Right renal pelvis (tissue), 4 donors: ENCODE measurements around the gene CDH26. TPM values are rescaled to one million over a fixed set of nuclear protein-coding genes. Genes with fewer than 3 reads are reported as not detected.
"Not testable (repeated sequence)": the region's sequence is repeated elsewhere in the genome, so short reads cannot be mapped to it uniquely, and the experiment has no call there.

Source experiments
- DNase-seq, 4 donors: peaks; one replicate each; pipeline ENCODE4 v3.0.0-alpha.2; 2013; ENCODE audit warnings: low read depth in 4 of 4, low spot score in 3 of 4, missing footprints in 1 of 4
- polyA plus RNA-seq, 4 donors: library from polyadenylated mRNA; unstranded; fragments of 120-200 nt; gene quantifications; one replicate each; pipeline ENCODE4 v1.2.1, GENCODE V29; 2013; ENCODE audit not compliant: insufficient read length in 4 of 4

CDH26 gene
- polyA plus RNA-seq, 4 donors: 0.31 to 1.2 (median 0.76) TPM

DNA sequence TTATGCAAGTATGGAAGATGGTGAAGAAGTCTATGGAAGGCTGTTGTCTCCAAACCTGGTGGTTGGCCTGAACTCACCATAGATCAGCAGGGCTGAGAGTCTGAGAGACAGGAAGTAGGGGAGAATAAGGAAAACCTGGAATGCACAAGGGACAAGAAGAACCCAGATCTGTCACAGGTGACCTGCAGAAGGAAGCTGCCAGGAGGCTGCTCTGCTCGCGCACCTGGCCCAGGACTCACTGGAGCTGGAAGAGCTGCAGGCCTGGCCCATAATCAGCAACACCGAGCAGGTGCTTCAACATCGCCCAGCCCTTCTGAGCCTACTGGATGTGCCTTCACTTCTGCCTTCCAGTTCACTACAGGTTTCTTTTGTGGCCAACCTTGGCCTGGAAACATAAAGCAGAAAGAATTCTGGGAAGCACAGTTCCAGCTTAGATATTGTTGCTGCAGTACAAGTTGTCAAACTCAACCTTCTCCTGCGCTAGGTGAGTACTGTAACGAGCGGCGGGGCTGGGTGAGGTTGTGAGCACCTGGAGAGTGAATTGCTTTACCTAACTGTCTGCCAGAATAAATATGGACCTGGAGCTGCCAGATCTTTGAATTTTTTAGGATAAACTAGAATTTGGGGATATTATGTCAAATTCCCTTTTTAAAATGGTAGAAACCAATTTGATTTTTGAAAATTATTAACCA lies 82.4 kb downstream of the CDH26 start:
- no peak for DNase-seq

DNA sequence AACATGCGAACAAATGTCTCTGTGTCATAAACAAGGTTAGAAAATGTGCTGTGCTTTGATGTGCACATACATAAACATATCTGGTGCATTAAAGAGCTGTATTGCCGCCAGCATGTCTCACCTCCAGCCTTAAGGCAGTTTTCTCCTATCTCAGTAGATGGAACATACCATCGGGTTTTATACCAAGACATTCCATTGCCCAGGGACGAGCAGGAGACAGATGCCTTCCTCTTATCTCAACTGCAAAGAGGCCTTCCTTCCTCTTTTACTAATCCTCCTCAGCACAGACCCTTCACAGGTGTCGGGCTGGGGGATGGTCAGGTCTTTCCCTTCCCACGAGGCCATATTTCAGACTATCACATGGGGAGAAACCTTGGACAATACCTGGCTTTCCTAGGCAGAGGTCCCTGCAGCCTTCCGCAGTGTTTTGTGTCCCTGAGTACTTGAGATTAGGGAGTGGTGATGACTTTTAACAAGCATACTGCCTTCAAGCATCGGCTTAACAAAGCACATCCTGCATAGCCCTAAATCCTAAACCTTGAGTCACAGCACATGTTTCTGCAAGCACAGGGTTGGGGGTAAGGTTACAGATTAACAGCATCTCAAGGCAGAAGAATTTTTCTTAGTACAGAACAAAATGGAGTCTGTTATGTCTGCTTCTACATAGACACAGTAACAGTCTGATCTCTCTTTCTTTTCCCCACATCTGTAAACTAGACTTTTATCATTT lies 83.4 kb downstream of the CDH26 start:
- DNase-seq: not testable (repeated sequence)

DNA sequence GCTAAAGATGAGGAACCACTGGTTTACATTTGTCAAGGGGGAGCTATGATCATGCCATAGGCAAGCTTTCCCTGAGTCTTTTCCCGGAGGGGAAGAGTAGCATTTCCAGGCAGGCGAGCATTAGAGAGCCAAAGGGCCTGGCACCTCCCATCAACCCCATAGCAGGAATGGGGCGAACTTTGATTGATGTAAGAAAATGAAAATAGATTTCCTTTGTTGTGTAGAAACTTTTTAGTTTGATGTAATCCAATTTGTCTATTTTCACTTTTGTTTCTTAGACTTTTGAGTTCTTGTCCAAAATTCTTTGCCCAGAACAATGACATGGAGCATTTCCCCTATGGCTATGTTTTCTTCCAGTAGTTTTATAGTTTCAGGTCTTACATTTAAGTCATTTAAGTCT lies 85.2 kb downstream of the CDH26 start:
- no peak for DNase-seq

- DNase-seq: no peak
Measured at GRCh38 chr20:60046011-60046413, 87.8 kb downstream of the CDH26 start.

DNA sequence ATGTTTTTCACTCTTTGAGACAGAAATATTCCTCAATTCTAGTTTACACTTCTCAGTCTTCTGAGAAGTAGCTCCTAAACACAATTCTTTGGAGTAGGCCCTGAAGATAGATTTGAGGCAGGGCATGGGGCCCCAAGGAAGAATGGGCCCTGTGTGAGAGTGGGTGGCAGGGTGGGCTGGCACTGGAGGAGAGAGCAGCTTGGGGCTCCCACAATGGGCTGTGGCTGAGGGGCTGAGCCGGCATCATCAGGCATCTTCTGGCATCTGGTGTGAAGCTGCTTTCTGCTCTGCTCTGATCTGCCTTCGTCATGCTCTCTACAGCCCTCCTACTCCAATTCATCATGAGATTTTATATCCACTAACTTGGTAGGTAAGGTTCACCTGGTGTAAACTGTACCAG lies 88.2 kb downstream of the CDH26 start:
- DNase-seq: no peak

GRCh38 chr20:60046860-60047259 lies 88.6 kb downstream of the CDH26 start:
- DNase-seq: no peak

GRCh38 chr20:60048634-60049521 lies 90.7 kb downstream of the CDH26 start:
- DNase-seq: no peak

GRCh38 chr20:60049601-60050000 lies 91.4 kb downstream of the CDH26 start:
- no peak for DNase-seq

- no peak for DNase-seq
Measured at GRCh38 chr20:60050193-60050947, 92.1 kb downstream of the CDH26 start.

GRCh38 chr20:60051911-60052310 lies 93.7 kb downstream of the CDH26 start:
- no peak for DNase-seq

GRCh38 chr20:60052322-60052721 lies 94.1 kb downstream of the CDH26 start:
- no peak for DNase-seq

- no peak for DNase-seq
Measured at GRCh38 chr20:60053125-60053817, 95.0 kb downstream of the CDH26 start.

DNA sequence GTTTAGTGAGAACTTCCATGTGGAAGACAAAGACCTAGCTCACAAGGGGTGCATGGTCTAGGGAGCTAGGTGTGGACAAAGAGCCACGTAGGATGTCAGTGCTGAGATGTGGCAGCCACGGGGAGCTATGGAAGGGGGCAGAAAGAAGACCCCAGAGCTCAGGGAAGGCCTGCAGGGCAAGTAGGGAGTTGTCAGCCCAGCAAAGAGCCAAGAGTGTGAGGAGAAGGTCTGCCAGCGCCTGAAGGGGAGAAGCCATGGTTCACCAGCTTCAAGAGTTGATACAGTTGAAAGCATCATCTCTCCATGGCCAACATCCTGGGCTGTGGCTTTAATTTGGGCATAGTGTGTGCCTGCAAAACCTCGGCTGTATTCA lies 95.6 kb downstream of the CDH26 start:
- no peak for DNase-seq

GRCh38 chr20:60054716-60055634 lies 96.8 kb downstream of the CDH26 start:
- no peak for DNase-seq

DNA sequence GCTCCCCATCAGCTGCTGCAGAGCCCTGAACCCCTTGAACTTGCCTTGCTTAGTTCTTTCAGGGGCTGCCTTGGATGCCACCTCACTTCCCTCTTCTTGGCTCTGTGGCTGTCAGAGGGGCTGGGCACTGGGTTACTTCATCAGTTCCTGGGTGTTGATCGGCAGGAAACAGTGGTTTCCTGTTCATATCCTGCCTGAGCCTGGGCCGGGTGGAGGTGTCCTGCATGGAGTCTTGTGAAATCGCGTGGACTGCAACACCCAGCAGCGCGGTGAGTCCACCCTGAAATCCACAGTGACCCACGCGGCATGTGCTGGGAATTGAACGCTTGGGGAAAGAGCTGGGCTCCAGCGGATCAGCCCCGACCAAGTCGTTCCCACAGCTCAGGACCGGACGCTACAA lies 97.5 kb downstream of the CDH26 start:
- no peak for DNase-seq

DNA sequence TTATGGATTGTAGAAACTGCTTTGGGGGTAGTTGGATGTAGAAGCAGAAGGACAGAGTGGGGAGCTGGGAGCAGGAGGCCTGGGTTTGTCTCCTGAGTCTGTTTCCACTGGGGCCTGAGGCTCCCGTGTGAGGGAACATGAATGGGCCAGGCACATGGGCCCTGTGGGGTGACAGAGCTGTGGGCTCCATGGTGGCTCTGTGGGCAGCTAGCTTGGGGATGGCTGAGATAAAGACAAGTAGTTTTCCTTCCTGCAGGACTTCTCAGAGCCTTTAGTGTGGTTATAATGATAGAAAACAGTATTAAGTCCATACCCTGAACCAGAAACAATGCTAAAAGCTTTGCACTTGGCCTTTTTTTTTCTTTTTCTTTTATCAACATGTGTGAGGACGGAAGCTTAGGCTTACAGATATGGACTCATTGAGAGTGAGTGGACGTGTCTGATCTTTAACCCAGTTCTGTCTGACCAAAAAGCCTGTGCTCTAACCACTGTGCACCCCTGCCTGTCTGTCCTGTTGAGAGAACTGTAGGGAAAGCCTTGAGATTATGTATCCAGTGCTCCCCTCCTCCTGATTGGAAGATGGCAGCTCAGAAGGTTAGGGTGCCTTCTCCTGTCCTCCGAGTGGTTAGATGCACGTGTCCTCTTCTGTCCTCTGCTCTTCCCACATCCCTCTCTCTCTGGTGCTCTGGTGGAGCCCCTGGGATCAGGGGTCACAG lies 98.3 kb downstream of the CDH26 start:
- no peak for DNase-seq

GRCh38 chr20:60057123-60057865 lies 99.1 kb downstream of the CDH26 start:
- peak; percentile 48 to 66 (median 54) for DNase-seq
